ENCODE data around the gene EHD4.

The EHD4 gene

DNA sequence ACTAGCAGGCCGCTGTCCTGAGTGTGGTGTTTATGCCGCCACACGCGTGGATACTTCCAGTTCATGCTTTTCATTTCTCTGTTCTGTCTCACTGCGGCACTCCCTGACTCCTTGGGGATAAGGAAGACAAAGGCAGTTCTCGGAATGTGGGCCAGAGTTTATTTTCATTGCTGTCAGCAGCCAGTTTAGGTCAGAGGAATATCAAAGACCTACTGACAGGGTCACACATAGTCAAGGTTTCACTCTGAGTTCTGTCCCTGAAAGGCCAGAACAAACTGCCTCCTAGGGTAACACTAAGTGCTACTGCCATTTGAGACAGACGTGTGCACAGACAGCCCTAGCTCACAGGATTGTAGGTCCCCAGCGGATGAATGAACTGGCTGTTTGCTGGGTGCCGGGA lies 51.2 kb downstream of the EHD4 start:
- DNase-seq (ENCODE audit: low read depth), result no peak
- TF ChIP-seq, protein P1, sequence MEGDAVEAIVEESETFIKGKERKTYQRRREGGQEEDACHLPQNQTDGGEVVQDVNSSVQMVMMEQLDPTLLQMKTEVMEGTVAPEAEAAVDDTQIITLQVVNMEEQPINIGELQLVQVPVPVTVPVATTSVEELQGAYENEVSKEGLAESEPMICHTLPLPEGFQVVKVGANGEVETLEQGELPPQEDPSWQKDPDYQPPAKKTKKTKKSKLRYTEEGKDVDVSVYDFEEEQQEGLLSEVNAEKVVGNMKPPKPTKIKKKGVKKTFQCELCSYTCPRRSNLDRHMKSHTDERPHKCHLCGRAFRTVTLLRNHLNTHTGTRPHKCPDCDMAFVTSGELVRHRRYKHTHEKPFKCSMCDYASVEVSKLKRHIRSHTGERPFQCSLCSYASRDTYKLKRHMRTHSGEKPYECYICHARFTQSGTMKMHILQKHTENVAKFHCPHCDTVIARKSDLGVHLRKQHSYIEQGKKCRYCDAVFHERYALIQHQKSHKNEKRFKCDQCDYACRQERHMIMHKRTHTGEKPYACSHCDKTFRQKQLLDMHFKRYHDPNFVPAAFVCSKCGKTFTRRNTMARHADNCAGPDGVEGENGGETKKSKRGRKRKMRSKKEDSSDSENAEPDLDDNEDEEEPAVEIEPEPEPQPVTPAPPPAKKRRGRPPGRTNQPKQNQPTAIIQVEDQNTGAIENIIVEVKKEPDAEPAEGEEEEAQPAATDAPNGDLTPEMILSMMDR (conservative IDR thresholded peaks at IDR 0.05; ENCODE audit: low read depth, low read length), result no peak
- no peak overlapping the region for H3K4me3 ChIP-seq (ENCODE audit: low read length)

DNA sequence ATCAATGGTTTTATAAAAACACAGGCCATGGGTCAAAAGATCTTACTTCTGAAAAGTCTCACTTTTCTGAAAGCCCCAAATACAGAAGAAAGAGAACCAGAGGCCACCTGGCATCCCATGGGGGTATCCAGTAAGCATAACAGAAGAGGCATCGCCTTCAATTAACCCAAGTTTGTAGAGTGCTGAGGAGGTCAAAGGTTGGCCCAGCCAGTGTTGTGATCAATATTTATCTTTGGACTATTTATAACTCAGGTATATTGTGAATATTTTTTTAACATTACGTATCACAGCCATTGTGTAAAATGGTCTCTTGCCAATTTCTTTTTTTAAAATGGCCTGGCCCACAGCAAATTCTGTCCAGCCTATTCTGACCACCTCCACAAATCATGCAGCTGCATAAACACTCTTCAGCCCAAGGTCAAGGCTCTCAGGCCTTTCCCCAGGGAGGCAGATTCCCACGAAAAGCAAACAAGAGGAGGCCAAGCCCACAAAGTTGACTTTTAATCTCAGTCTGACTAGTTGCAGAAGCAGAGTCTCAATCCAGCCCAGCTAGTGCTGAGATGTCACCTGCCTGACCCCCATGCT lies 52.3 kb downstream of the EHD4 start:
- TF ChIP-seq, protein P1 (conservative IDR thresholded peaks at IDR 0.05; ENCODE audit: low read depth, low read length), result no peak
- no peak overlapping the region for H3K4me3 ChIP-seq (ENCODE audit: low read length)
- no peak for DNase-seq (ENCODE audit: low read depth)

DNA sequence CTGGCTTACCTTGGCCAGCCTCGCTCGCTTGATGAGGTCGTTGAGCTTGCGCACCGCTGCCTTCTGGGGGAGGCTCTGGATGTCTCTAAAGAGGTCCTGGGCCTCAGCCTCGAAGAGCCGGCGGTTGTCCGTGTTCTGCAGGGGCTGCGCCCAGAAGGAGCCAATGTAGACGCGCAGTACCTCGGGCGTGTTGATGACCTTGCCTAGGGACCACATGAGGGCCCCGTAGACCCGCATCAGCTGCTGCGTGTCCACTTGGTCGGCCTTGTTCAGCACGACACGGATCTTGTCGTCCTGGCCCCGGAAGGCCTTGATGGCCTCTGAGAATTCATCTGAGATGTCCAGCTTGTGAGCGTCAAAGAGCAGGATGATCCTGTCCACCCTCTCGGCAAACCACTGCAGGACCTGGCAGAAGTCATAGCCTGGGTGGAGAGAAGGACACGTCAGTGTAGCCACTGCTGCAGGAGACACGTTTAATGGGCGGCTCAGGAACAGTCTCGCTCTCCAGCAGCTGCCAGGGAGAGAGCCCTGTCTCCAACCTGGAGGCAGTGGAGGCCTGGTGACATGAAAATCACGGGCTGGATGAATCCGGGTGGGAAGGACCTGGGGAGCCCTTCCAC lies 53.0 kb downstream of the EHD4 start:
- H3K4me3 ChIP-seq (ENCODE audit: low read length), result no peak overlapping the region
- TF ChIP-seq, protein P1 (conservative IDR thresholded peaks at IDR 0.05; ENCODE audit: low read depth, low read length), result no peak
- DNase-seq (ENCODE audit: low read depth), result no peak

DNA sequence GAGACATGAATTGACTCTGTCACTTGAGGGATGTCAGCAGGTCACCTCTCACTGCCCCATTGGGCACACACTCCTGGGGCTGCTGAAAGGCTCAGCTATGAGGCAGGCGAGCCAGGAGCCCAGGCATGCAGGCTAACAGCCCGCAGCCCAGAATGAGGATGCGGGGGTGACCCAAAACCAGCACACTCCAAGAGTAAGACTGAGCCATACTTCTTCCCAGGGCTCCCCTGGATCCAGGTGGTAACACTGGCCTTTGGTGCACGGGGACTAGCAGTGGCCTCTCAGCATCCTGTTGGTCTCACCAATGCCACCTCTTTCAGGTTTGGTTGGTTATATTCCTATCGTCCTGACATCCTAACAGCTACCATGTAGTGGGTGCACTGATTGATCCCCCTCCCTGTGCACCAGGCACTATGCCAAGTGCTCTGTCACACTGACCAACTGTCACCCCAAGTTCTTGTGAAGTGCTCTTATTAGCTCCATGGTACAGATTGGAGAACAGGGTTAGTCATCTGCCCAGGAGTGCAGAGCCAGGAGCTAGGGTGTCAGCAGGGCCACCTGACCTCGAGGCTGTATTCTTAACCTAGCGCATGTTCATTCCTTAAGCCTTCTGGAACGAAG lies 53.7 kb downstream of the EHD4 start:
- DNase-seq (ENCODE audit: low read depth), result no peak
- H3K4me3 ChIP-seq (ENCODE audit: low read length), result no peak overlapping the region
- TF ChIP-seq, protein P1 (conservative IDR thresholded peaks at IDR 0.05; ENCODE audit: low read depth, low read length), result no peak

DNA sequence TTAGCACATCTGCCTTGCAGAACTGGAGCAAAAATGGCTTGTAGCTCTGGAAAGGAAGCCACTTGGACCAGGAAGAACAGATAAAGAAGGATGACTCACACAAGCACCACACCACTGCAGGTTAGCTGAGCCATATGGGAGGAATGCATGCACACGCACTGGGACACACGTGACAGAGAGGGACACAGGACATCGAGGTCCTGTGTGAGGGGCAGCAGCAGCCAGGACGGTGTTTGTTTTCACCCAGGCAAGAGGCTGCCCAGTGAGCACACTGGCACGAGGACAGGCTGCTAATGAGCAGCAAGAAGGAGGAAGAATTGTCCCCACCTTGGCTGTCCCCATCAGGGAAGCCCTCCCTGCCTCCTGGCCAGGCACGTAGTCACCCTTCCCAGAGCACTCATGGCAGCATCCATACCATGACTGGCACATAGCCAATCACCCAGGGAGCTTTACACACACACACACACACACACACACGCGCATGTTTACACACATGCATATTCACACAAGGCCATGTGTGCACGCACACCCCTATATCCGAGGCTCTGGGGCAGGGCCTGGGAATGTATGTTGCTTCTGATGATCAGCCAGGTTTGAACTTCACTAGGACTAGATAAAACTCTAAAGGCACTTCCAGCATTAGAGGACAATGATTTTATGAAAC lies 54.5 kb downstream of the EHD4 start:
- no peak overlapping the region for H3K4me3 ChIP-seq (ENCODE audit: low read length)
- TF ChIP-seq, protein P1 (conservative IDR thresholded peaks at IDR 0.05; ENCODE audit: low read depth, low read length), result no peak
- DNase-seq (ENCODE audit: low read depth), result no peak

DNA sequence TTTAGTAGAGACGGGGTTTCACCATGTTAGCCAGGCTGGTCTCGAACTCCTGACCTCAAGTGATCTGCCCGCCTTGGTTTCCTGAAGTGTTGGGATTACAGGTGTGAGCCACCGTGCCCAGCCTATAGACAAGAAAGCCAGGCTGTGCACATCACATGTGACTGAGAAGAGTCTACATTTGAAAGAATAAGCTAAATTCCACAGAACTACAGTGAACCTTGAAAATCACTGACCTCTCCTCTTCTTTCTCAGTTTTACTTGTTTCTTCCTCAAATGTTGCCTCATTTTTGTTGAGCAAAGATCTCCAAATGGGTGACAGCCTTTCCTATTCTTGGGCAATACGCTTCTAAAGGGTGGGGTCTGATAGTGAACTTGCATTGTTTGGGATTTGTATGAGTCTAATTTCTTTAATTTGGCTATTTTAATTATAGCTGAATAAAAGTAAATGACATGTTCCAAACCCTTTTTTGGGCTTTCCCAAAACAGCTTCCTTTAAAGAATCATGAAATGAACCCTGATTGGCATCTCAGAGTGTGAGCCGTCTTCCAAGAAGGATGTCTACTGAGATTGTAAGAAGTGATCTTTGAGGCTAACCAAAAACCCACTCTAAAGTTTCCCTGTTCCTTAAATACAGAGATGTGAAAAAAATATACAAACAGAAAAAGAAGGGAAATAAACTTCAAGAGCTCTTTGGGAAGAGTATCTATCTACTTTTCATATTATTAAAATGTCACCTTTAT lies 56.9 kb downstream of the EHD4 start:
- TF ChIP-seq, protein P1 (conservative IDR thresholded peaks at IDR 0.05; ENCODE audit: low read depth, low read length), result no peak
- H3K4me3 ChIP-seq (ENCODE audit: low read length), result no peak overlapping the region
- DNase-seq (ENCODE audit: low read depth), result no peak
